UCSD-AML1 (cell line): Measurements from ENCODE around the gene LRRC75A.
A peak's percentile ranks its signal among the peaks of the same experiment; 100 is the strongest.

ENCODE experiments used
- DNase-seq: peaks from one replicate; lab custom pipeline; 2025; ENCODE audit not compliant: unreplicated experiment; lab: John Stamatoyannopoulos, UW

The LRRC75A gene

DNA sequence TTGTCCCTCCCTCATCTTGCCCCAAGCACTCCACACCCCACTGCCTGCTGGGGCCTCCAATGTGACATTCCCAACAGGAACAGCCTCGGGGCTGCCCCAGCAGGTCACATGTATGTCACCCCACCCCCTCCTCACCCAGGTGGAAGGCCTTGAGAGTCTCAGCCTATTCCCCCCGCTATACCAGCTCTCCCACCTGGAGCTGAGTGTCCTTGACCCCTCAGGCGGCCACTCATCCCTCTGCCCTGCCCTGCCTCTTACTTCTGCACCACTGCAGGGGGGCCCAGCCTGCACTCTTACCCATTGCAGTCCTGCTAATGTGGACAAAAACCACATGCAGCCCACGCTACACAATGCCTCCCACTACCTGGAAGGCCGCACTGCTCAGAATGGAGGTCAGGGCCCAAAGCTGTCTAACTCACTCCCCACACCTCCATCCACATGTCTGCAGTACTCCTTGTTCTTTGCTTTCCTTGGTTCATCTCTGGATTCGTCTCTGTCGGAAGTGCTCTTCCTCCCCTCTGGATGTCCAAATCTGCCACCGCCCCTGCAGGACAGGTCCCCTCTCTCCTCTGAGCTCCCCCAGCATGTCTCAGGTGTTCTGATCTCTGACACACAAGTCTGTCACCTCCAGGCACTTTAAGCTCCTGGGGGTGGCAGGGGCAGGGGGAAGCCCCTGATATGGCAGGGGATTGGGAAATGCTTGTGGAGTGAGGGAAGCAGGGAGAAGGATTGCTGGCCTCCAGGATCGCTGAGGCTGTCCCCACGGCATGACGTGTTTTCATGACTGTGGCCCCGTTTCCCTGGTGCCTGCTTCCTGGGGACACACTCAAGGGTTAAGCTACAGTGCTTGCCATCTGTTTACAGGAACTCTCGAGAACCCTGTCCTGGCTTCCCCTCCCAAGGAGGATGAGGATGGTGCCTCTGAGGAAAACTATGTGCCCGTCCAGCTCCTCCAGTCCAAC is 55.8 kb downstream of the LRRC75A start:
- no peak for DNase-seq

DNA sequence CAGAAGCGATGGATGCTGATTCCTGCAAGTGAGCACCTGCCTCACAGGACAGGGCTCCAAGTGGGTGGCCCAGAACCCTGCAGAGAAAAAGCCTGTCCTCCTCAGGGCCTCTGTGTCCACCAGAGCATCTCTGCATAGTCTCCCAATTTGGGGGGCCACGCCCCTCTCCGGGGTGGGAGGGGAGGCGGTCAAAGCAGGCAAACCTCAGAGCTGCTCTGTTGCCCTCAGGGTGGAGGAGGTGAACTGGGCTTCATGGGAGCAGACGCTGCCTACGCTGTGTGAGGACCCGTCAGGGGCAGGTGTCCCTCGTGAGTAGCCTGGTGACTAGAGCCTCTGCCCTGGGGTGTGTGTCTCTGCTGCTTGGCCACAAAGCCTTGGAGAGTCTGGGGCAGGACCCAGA is 57.3 kb downstream of the LRRC75A start:
- DNase-seq, result no peak

DNA sequence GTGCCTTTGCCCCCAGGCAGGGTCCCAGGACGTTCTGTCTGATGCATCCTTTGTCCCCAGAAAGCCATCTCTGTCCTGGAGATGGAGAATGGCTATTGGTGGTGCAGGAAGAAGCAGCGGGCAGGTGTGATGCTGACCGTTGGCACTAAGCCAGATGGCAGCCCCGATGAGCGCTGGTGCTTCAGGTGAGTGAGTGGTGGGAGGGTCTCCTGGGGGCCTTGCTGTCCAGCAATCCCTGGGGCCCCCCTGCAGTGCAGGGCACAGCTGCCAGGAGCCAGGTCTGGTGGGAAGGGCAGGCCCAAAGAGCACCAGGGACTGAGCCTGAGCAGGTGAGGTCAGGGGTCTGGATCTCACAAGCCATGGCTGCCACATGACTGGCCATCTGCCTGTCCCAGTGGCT is 58.5 kb downstream of the LRRC75A start:
- DNase-seq, result no peak

DNA sequence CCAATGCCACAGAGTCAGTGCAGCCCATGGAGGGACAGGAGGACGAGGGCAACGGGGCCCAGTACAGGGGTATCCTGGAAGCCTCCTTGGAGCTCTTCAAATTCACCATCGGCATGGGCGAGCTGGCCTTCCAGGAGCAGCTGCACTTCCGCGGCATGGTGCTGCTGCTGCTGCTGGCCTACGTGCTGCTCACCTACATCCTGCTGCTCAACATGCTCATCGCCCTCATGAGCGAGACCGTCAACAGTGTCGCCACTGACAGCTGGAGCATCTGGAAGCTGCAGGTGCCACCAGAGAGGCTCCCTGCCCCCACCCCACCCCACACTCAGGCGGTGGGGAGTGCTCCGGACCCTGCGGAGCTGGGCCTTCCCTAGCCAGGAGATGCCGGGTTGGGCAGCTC is 60.0 kb downstream of the LRRC75A start:
- DNase-seq, result no peak

DNA sequence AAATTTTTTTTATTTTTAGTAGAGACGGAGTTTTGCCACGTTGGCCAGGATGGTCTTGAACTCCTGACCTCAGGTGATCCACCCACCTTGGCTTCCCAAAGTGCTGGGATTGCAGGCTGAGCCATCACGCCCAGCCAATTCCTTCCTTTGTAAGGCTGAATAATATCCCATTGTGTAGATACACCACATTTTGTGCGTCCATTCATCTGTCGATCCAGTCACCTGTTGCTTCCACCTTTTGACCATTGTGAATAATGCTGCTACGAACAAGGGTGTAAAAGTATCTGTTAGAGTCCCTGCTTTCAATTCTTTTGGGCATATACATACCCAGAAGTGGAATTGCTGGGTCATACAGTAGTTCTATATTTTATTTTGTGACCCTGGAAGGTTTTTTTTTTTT is 61.3 kb downstream of the LRRC75A start:
- no peak for DNase-seq

DNA sequence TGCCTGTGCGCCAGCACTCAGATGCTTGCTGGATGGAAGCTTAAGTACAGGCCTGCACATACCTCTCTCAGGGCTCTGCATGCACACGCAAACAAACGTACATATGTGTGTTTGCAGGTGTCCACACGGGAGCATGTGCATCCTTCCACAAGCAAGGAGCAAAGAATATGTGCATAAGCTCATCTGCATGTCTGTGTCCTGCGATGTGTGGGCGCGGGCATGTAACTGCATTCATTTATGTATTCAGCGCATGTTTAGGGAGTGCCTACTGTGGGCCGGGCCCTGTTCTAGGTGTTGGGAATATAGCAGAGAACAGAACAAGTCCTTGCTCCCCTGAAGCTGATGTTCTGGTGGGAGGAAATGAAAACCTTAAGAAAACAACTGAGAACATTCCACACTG is 62.9 kb downstream of the LRRC75A start:
- no peak for DNase-seq

DNA sequence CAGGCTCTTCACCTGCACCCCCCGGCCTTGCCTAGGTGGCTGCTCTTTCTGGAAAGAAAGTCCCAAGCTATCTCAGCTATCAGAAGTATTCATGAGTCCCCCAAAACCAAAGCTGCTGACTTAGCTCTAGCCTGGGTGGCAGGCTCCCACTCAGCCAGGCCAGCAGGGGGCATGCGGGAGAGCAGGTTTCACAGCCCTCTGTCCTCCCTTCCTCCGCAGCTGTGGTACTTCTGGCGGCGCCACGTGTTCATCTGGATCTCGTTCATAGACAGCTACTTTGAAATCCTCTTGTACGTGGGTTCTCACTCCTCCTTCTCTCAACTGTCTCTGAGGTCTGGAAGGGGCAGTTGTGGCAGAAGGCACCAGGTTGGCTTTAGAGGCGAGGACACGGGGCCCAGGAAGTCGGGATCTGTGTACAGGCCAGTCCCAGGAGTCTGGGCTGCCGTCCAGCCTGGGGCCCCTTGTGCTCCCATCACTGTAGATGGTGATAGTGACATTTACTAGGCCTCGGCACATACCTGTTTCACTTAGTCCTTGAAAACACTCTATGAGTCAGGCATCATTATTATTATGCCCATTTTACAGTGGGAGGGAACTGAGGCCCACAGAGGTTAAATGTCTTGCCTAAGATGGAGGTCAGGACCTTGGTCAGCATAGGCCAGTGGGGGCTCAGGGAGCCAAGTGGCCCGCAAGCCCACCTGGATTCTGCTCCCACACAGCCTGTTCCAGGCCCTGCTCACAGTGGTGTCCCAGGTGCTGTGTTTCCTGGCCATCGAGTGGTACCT is 63.7 kb downstream of the LRRC75A start:
- DNase-seq, result no peak

DNA sequence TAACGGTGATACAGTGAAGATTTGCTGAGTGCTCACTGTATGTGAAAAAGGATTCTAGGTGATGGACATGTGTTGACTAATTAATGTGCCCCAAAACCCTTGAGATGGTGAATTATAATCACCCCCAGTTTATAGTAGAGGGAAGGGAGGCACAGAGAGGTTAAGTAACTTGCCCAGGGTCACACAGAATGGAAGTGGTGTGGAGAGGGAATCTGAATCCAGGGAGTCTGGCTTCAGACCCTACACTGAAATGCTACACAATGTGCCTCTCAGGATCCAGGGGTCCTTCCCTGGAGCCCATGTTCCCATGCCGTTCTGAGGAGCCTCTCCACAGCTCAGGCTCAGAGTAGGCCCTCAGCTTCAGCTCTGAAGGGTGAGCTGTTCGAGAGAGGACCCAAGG is 65.0 kb downstream of the LRRC75A start:
- DNase-seq, result no peak

DNA sequence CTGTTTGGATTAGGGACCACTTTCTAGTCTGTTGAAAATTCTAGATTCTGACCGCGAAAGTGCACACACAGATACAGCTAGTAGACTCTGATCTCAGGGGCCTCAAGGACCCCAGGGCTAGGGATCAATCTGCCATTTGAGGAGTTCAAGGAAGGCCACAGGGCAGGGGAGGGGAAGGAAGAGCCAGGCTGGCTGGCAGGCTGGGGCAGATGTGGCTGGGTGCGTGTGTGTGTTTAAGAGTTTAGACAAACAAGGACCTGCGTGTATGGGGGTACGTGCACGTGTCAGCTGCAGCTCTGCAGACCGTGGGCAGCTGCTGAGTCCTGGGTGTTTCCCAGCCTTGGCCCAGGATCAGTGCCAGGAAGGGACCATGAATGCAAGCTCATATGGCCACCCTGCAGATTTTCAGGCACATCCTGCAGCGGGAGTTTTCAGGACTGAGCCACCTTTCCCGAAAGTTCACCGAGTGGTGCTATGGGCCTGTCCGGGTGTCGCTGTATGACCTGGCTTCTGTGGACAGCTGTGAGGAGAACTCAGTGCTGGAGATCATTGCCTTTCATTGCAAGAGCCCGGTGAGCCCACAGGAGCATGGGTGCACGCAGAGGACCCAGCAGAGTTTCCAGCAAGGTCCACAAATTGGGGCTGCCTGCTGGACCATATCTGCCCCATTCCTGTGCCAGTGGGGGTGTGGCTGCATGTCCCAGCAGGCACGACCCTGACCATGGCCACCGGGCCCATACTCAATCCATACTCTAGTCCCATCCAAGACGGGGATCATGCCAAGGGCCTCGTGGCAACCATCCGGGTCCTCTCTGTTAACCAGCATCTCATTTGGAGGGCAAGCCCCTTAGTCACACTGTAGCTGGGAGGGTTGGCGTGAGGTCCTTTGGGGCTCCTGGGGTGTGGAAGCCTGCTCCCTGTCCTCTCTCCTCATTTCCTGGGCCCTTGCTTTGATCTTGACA is 66.0 kb downstream of the LRRC75A start:
- DNase-seq, result no peak

DNA sequence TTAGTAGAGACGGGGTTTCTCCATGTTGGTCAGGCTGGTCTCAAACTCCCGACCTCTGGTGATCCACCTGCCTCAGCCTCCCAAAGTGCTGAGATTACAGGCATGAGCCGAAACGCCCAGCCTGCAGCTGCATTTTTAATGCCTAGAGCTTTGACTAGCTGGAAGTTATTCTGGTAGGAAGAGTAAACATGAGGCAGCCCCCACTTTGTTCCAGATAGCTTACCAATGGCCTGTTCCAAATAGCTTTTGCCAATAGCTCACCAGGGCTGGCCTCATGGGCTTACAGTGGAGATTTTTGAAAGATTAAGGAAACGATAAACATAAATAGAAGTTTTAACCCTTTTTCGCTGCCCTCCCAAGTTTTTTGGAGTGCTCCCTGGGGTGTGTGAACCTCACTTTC is 66.8 kb downstream of the LRRC75A start:
- no peak for DNase-seq

DNA sequence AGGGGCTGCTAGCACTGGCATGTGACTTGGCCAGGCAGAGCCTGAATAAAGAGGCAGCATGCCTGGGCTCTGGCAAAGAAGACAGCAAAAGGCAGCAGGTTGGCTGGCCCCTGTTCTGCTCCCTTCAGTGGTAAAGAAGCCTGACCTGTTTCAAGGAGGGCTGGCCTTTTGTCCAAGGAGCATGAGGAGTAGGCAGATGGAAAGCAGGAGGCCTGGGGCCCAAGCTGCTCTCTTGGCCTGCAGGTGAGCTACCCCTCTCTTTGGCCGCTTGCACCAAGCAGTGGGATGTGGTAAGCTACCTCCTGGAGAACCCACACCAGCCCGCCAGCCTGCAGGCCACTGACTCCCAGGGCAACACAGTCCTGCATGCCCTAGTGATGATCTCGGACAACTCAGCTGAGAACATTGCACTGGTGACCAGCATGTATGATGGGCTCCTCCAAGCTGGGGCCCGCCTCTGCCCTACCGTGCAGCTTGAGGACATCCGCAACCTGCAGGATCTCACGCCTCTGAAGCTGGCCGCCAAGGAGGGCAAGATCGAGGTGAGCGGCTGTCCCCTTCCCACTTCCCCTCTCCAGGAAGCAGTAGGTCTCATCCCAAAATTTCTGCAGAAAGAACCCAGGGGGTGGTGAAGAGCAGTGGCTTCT is 68.6 kb downstream of the LRRC75A start:
- DNase-seq, result no peak

DNA sequence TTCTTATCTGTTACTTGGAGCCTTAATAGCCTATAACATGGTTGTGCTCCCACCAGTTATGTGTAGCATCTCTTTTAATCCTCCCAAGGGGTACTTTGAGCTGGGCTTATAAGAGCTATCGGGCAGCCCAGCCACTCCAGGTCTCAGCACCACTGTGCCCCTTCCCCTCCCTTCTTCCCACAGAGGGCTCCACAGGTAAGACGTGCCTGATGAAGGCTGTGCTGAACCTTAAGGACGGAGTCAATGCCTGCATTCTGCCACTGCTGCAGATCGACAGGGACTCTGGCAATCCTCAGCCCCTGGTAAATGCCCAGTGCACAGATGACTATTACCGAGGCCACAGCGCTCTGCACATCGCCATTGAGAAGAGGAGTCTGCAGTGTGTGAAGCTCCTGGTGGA is 69.6 kb downstream of the LRRC75A start:
- DNase-seq, result no peak

DNA sequence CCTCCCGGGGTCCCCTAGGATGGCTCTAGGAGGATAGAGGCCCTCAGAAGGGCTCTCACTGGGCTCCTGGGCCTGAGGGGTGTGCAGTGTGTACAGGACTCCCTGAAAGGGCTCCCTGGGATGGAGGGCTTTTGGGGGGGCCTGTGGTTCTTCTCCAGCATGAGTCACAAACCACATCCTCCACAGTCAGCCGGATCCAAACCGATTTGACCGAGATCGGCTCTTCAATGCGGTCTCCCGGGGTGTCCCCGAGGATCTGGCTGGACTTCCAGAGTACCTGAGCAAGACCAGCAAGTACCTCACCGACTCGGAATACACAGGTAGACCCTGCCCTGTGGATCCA is 72.1 kb downstream of the LRRC75A start:
- DNase-seq, result peak; percentile 55

DNA sequence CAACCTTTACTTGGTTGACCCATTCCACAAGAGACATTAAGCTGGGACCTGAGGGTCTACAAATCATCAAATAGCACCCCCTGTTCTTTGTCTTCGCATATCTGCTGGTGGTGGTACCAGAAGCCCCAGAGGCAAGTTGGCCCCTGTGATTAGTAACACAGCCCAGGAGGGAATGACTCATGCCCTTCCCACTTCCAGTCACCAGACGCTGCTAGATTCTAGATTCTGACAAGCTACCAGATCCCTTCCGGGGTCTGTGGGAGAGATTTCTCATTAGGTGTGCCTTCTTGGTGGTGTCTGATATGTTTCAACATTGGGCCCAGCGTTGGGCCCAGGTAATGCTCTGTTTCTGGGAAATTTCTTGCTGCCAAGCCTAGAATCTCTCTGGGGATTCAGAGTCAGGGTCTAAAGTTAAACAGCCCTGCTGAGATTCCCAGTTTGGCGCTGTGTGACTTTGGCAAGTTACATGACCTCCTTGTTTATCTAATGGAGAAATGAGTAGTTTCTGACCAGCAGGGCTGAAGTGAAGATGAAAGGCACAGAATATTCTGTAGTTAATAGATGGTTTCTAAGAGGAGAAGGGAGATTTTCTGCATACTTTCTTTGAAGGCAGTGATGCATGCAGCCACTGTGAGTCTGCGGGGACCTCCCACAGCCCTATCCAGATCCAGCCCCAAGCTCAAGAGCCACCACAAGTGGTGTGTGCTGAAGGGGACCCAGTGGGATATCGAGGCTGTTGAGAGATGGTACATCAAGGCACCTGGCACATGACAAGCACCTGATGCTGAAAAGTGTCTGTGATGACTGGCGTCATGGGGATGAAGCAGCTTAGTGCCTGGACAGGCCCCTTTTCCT is 72.7 kb downstream of the LRRC75A start:
- no peak for DNase-seq

DNA sequence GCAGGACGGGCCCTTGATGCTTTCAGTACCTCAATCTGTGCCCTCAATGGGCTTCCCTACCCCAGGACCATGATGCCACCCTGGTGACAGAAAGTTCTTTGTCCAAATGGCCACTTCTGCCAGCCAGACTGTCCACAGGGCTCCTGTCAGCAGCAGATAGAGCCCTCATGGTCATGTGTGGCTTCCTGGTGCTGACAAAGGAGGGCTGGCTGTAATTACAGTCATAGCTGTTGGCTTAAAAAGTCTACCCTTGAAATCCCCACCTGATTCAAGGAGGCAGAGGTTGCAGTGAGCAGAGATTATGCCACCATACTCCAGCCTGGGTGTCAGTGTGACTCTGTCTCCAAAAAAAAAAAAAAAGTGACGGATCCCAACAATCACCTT is 73.3 kb downstream of the LRRC75A start:
- DNase-seq, result no peak

DNA sequence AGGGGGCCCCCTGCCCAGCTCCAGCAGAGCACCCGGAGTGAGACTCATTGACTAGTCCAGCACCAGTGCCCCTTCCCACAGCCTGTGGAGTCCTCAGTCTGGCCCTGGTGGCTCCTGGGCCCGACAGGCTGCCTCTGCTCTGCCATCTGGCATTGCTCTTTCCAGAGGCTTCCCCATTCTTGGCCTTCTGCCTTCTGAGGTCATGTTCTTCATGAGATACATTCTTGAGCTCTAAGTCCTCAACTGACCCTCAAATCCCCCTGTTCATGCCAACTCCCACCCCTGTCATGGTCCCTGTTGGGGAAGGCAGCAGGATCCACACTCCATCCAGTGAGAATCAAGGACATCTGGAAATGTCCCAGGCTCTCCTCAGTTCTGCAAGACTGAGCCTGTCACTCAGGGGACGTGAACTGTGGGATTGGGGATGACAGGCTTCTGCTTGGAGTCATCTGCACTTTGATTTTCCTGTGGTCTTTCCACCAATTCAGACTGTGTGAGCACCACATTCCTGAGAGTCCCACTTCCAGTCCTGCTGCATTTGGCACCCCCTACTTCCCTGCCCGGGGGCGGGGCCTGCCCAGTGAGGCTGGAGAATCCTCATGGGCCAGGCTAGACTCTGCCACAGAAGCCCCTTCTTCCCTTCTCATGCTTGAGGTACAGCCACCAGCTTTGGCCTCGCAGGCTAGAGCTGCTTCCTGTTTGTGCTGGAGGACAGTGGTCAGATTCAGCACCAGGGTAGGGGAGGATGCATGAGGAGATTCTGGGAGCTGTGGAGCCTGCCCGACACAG is 73.9 kb downstream of the LRRC75A start:
- DNase-seq, result no peak

DNA sequence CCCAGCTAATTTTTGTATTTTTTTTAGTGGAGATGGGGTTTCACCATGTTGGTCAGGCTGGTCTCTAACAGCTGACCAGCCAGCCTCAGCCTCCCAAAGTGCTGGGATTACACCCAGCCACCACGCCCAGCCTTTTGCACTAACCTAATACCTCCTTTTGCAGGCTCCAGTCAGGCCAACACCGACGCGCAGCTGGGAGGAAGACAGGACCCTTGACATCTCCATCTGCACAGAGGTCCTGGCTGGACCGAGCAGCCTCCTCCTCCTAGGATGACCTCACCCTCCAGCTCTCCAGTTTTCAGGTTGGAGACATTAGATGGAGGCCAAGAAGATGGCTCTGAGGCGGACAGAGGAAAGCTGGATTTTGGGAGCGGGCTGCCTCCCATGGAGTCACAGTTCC is 74.6 kb downstream of the LRRC75A start:
- DNase-seq, result no peak

DNA sequence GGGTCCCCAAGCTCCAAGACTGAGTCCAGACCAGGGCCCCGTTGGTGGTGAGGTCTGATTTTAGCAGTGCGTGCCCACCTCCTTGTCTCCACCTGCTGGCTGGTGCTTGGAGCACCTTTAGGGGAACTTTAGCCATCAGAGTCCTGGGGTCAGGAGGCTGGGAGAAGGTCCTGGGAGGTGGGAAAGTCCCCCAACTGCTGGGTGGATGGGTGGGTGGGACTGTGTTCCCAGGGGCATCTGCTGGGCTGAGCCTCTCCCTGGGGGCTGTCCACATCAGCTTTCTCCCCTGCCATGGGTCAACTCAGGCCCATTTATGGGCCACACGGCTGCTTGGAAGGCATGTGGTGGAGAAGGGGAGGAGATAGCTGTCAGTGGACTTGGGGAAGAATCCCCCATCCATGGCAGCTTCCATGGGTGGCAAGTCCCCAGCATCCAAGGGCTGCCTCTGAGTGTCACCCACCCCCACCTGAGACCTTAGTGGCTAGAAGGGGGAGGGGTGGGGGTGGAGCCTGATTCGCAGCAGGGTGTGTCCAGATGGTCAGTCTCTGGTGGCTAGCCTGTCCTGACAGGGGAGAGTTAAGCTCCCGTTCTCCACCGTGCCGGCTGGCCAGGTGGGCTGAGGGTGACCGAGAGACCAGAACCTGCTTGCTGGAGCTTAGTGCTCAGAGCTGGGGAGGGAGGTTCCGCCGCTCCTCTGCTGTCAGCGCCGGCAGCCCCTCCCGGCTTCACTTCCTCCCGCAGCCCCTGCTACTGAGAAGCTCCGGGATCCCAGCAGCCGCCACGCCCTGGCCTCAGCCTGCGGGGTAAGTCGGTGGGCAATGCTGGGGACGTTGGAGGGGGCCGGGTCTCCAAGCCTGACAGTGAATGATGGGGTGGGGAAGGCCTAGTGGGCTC is 76.7 kb downstream of the LRRC75A start, which contains the start of gene TRPV2:
TSS of gene TRPV2 (plus strand) at position 541 of the 894 bp plus-strand sequence. CDS start 2,098 bp downstream, outside the sequence.
- peak; percentile 58 for DNase-seq
